KG1 (cell line): ENCODE data around the gene GYS1.
"Not testable (repeated sequence)": the region's sequence is repeated elsewhere in the genome, so short reads cannot be mapped to it uniquely, and the experiment has no call there.

Source experiments
- DNase-seq: peaks from one replicate; lab custom pipeline; 2025; lab: John Stamatoyannopoulos, UW

The GYS1 gene

DNA sequence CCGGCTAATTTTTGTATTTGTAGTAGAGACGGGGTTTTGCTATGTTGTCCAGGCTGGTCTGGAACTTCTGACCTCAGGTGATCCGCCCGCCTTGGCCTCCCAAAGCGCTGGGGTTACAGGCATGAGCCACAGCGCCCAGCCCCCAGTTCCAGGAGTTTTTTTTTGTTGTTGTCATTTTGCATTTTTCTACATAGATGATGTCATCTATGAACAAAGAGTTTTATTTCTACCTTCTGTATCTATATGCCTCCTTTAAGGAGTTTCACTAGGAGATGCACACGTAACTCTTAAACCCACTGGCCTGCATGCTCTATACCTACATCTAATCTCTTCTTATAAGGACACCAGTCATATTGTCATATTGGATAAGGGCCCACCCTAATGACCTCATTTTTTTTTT, 54.9 kb downstream of the GYS1 start:
- no peak for DNase-seq

DNA sequence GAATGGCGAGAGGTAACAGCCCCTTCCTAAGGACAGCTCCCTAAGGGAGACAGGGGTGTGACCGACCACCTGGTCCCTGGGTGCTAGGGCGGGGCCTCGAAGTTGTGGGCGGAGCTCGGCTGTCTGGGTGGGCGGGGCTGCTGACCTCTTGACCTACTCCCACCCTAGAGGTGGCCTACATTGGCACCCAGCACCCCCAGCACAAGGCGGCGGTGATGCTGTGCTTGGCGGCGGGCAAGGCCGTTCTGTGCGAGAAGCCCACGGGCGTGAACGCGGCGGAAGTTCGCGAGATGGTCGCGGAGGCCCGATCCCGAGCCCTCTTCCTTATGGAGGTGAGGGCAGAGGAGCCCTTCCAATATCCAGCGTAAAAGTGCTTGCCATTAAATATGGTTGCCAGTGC, 57.2 kb downstream of the GYS1 start:
- DNase-seq, result no peak

DNA sequence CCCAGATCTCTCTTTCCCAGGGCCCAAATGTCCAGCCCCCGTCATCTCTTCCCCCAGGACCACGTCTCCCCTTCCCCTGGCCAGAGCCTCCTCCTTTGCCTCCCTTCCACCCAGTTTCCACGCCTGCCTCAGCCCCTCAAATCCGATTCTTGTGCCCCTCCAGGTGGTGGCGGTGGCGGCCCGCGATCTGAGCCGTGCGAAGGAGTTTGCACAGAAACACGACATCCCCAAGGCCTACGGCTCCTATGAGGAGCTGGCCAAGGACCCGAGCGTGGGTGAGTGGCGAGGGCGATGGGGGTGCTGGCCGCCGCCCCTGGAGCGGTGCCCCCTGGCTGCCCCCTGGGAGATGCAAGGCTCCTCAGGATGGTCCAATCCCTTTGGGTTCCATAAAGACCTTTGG, 58.3 kb downstream of the GYS1 start:
- no peak for DNase-seq

DNA sequence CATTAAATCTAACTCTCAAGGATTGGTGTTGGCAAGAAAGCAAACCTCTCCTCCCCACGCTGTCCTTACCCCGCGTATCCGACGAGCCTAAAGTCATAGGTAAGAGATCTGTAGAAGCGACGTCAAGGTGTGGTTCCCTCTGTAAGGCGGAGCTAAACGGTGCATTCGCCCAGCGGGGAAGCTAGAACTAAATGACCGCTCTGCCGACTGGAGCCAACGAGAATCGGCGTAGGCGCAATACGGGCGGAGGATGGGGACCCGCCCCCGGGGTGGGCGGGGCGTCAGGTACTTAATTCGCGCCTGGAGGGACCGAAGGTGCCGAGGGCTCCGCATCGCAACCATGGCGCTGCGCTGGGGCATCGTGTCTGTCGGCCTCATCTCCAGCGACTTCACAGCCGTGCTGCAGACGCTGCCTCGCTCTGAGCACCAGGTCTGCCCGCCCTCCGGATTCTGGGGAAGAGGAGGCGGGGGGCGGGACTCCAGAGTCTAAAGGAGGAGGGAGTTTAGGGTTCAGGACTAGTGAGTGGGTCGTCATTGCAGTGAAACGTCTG, 59.7 kb downstream of the GYS1 start, which contains the start of gene DHDH:
DHDH (plus strand) TSS at position 318 of the 551 bp plus-strand sequence; CDS start at position 341, 23 bp downstream.
- no peak for DNase-seq

DNA sequence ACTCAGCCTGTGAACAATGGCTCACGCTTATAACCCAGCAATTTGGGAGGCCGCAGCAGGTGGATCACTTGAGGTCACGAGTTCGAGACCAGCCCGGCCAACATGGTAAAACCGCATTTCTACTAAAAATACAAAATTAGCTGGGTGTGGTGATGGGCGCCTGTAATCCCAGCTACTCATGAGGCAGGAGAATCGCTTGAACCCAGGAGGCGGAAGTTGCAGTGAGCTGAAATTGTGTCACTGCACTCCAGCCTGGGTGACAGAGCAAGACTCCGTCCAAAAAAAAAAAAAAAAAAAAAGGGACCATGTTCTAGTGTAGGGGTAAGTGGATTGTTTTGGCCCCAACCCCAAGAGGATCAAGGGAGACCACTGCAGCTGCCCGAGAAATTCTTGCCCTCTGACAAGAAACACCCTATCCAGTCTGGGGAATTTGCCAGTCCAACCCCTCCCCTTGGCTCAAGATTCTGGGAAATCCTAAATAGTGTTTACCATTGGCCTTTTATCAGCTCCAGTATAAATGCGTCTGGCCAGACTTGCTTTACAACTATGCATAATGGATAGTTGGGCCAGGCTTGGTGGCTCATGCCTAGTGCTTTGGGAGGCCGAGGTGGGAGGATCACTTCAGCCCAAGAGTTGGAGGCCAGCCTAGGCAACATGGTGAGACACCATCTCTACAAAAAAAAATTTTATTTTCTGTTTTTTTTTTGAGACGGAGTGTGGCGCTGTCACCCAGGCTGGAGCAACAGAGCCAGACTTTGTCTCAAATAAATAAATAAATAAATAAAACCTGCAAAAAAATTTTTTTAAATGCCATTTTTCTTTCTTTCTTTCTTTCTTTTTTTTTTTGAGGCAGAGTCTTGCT, 64.7 kb downstream of the GYS1 start:
- DNase-seq, result no peak

DNA sequence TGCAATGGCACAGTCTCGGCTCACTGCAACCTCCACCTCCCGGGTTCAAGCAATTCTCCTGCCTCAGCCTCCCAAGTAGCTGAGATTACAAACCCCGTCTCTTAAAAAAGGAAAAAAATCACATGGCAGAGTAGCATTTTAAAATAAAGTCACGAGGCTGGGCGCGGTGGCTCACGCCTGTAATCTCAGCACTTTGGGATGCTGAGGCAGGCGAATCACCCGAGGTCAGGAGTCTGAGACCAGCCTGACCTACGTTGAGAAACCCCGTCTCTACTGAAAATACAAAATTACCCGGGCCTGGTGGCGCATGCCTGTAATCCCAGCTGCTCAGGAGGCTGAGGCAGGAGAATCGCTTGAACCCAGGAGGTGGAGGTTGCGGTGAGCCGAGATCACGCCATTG, 65.4 kb downstream of the GYS1 start:
- not testable (repeated sequence) for DNase-seq

DNA sequence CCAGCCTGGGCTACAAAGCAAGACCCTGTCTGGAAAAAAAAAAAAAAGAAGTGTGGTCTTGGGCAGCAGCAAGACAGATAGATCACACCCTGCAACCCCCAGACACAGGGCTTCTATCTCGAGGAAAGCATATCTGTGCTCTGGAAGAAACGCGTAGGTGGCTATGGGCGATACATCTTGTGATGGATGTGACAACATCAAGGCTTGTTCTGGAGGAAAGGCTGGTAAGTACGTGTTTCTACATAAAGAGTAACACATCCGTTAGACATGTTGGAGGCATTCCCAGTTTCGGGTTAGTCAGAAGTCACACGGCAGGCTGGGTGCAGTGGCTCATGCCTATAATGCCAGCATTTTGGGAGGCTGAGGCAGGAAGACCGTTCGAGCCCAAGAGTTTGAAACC, 66.2 kb downstream of the GYS1 start:
- DNase-seq, result no peak

DNA sequence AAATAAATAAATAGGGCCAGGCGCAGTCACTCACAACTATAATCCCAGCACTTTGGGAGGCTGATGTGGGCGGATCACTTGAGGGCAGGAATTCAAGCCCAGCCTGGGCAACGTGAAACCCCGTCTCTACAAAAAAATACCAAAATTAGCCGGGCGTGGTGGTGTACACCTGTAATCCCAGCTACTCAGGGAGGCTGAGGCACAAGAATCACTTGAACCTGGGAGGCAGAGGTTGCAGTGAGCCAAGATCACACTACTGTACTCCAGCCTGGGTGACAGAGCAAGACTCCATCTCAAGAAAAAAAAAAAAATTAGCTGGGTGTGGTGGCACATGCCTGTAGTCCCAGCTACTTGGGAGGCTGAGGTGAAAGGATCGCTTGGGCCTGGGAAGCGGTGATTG, 67.2 kb downstream of the GYS1 start:
- not testable (repeated sequence) for DNase-seq

DNA sequence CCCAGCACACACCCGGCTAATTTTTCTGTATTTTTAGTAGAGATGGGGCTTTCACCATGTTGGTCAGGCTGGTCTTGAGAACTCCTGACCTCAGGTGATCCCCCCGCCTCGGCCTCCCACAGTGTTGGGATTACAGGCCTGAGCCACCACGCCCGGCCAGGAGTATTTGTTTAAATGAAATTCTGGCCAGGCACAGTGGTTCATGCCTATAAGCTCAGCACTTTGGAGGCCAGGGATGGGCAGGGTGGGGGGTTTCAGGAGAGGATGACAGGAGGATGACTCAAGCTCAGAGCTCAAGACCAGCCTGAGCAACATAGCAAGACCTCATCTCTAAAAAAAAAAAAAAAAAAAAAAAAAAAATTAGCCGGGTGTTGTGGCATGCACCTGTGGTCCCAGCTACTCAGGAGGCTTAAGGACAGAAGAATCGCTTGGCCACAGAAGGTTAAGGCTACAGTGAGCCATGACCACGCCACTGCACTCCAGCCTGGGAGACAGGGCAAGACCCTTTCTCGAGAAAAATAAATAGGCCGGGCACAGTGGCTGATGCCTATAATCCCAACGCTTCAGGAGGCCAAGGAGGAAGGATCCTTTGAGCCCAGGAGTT, 67.8 kb downstream of the GYS1 start:
- no peak for DNase-seq

DNA sequence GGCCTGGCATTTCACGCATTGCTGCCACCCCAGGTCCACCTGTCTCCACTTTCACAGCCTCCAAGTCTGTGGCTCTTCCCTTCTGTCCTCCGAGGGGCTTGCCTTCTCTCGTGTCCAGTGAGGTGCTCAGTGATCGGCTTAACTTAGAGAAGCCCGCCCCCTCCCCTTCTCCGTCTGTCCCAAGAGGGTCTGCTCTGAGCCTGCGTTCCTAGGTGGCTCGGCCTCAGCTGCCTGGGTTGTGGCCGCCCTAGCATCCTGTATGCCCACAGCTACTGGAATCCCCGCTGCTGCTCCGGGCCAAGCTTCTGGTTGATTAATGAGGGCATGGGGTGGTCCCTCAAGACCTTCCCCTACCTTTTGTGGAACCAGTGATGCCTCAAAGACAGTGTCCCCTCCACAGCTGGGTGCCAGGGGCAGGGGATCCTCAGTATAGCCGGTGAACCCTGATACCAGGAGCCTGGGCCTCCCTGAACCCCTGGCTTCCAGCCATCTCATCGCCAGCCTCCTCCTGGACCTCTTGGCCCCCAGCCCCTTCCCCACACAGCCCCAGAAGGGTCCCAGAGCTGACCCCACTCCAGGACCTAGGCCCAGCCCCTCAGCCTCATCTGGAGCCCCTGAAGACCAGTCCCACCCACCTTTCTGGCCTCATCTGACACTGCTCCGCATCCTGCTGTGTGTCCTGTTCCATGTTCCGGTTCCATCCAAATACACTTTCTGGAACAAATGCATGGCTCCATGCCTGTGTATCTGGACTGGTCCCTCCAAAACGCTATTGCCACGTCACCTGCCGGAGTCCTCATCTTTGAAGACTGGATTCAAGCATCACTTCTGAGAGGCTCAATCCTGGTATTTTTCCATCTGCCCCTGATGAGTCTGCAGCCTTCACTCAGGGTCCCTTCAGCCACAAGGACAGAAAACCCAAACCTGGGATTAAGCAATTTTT, 70.3 kb downstream of the GYS1 start:
- no peak for DNase-seq

DNA sequence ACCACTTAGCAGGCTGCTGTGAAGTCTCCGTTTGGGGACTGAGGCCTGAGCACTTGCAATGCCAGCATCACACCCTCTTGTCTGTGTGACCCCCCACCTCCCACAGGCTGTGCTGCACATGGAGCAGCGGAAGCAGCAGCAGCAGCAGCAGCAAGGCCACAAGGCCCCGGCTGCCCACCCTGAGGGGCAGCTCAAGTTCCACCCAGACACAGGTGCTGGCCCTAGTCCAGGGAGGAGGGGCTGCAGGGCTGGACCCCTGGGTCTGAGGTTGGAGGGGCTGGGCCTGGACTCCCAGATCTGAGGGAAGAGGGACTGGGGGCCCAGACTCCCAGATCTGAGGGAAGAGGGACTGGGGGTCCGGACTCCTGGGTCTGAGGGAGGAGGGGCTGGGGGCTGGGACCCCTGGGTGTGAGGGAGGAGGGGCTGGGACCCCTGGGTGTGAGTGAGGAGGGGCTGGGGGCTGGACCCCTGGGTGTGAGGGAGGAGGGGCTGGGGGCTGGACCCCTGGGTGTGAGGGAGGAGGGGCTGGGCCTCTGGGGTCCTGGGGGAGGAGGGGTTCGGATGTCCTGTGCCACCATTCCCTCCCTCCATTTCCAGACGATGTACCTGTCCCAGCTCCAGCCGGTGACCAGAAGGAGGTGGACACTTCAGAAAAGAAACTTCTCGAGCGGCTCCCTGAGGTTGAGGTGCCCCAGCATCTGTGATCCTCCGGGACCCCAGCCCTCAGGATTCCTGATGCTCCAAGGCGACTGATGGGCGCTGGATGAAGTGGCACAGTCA, 71.2 kb downstream of the GYS1 start:
- no peak for DNase-seq

DNA sequence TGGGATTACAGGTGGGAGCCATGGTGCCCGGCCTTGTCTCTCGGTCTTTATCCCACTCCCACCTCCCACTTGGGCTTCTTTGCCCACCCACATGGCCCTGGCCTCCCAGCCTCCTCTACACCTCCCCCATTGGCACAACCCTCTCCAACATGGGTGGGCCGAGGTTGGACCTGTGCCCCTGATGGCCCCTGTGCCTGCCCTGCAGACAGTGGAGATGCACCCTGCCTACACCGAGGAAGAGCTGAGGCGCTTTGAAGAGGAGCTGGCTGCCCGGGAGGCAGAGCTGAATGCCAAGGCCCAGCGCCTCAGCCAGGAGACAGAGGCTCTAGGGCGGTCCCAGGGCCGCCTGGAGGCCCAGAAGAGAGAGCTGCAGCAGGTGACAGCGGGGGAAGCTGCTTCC, 72.2 kb downstream of the GYS1 start:
- no peak for DNase-seq

DNA sequence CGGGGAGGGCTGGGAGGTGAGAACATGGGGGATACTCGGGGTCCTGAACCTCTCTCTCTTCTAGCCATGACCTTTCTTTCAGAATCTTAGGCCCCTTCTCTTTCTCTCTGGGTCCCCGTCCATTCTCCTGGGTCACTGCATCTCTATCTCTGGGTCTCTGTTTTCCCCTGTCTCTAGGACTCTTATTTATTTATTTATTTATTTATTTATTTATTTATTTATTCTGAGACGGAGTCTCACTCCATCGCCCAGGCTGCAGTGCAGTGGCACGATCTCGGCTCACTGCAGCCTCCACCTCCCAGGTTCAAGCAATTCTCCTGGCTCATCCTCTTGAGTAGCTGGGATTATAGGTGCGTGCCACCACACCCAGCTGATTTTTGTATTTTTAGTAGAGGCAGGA, 73.8 kb downstream of the GYS1 start:
- not testable (repeated sequence) for DNase-seq

DNA sequence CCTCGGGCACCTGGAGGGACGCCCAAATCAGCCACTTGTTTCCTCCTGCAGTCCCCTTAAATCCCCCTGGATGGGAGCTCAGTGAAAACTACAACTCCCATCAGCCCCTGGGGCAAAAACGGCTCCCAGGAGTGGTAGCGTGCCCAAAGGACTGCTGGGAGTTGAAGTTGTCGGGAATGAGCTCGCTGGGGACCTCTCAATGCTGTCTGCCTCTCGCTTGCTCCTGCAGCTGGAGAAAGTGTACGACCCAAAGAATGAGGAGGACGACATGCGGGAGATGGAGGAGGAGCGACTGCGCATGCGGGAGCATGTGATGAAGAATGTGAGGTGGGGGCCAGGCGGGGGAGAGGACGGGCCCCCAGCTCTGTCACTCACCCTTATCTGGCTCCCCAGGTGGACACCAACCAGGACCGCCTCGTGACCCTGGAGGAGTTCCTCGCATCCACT, 74.3 kb downstream of the GYS1 start:
- DNase-seq, result no peak
